CD4-positive, CD25-positive, alpha-beta regulatory T cell (primary cell): Measurements from ENCODE around the gene CHP1. TPM values are rescaled to one million over a fixed set of nuclear protein-coding genes. Genes with fewer than 3 reads are reported as not detected.
"Not testable (repeated sequence)": the region's sequence is repeated elsewhere in the genome, so short reads cannot be mapped to it uniquely, and the experiment has no call there.

Source experiments
- ATAC-seq, 2 donors: fragments of 150-1000 bp; cut with Tn5 transposase; one replicate each; pipeline ENCODE4 v1.10.0; 2021; ENCODE audit warnings: low read depth in 2 of 2, moderate number of reproducible peaks in 2 of 2, moderate library complexity in 1 of 2
- DNase-seq, 3 donors: peaks; one replicate each; pipeline versions ENCODE4 v3.0.0 to v3.0.0-alpha.2; 2012 to 2022; ENCODE audit warnings: mixed read lengths in 1 of 3
- H3K27ac ChIP-seq: one replicate; pipeline ENCODE4 v1.7.0; 2013; ENCODE audit warnings: mild to moderate bottlenecking, low read length; ENCODE audit not compliant: insufficient read depth, poor library complexity, severe bottlenecking
- H3K27me3 ChIP-seq: one replicate; pipeline ENCODE4 v1.7.0; 2013; ENCODE audit warnings: low read length; ENCODE audit not compliant: control insufficient read depth, insufficient read depth
- H3K36me3 ChIP-seq: one replicate; pipeline ENCODE4 v1.7.0; 2013; ENCODE audit warnings: mild to moderate bottlenecking, low read length, moderate library complexity; ENCODE audit not compliant: control insufficient read depth, insufficient read depth
- H3K4me1 ChIP-seq: 2 replicates; pipeline ENCODE4 v1.7.0; 2013; ENCODE audit warnings: mild to moderate bottlenecking, low read length; ENCODE audit not compliant: insufficient read depth, control insufficient read depth, poor library complexity, severe bottlenecking
- H3K4me3 ChIP-seq: one replicate; pipeline ENCODE4 v1.7.0; 2013; ENCODE audit warnings: low read depth, mild to moderate bottlenecking, low read length, moderate library complexity
- H3K9me3 ChIP-seq, 2 experiments: 1 replicate in 1 of 2; 2 replicates in 1 of 2; pipeline ENCODE4 v1.7.0; 2013; ENCODE audit warnings: low read length in 2 of 2, mild to moderate bottlenecking in 1 of 2, moderate library complexity in 1 of 2; ENCODE audit not compliant: control insufficient read depth in 2 of 2
- H3K27ac Mint-ChIP-seq, 3 donors: one replicate each; pipeline ENCODE4 v1.8.0; 2020 to 2022; ENCODE audit warnings: mild to moderate bottlenecking in 3 of 3, mixed read lengths in 3 of 3, moderate library complexity in 2 of 3
- H3K27me3 Mint-ChIP-seq: one replicate; pipeline ENCODE4 v1.8.0; 2022; ENCODE audit warnings: mild to moderate bottlenecking, mixed read lengths
- H3K36me3 Mint-ChIP-seq: one replicate; pipeline ENCODE4 v1.8.0; 2020; ENCODE audit warnings: mixed read lengths
- H3K4me1 Mint-ChIP-seq, 4 donors: one replicate each; pipeline ENCODE4 v1.8.0; 2020 to 2022; ENCODE audit warnings: mixed read lengths in 4 of 4, mild to moderate bottlenecking in 1 of 4
- H3K4me3 Mint-ChIP-seq, 4 donors: one replicate each; pipeline ENCODE4 v1.8.0; 2020 to 2022; ENCODE audit warnings: mild to moderate bottlenecking in 4 of 4, mixed read lengths in 4 of 4, moderate library complexity in 3 of 4
- H3K9me3 Mint-ChIP-seq, 7 donors: one replicate each; pipeline ENCODE4 v1.8.0; 2020 to 2022; ENCODE audit warnings: mixed read lengths in 7 of 7, mild to moderate bottlenecking in 3 of 7, moderate library complexity in 2 of 7
- polyA plus RNA-seq, 4 donors: library from polyadenylated mRNA; unstranded; fragments of 300-500 nt; fragmentation: Illumina TruSeq; gene quantifications; one replicate each; pipeline ENCODE4 v1.2.3, GENCODE V29; 2021
- total RNA-seq: library from RNA; stranded (reverse); gene quantifications from one replicate; pipeline ENCODE4 v1.2.3, GENCODE V29; 2022

The CHP1 gene
- total and polyA plus RNA-seq, 5 donors from 2014 or later, result 17.9 to 34.7 (median 20.2) TPM

GRCh38 chr15:41301139-41301538 lies 70.1 kb downstream of the CHP1 start:
- ATAC-seq, H3K4me1 ChIP-seq, DNase-seq, H3K36me3 Mint-ChIP-seq, H3K4me3 ChIP-seq, H3K27ac ChIP-seq, H3K9me3 Mint-ChIP-seq, H3K9me3 ChIP-seq, H3K27me3 ChIP-seq, H3K4me3 Mint-ChIP-seq, H3K27me3 Mint-ChIP-seq: not testable (repeated sequence)
- Mint-ChIP-seq H3K27ac (peak overlapping the region in 1 of 3 donors; percentile 81), H3K4me1 (peaks cover 10 to 35% (median 26%) of the 10 kb centered on the region in 4 donors)
- H3K36me3 ChIP-seq, result peaks cover 34% of the 10 kb centered on the region

GRCh38 chr15:41301587-41301986 lies 70.5 kb downstream of the CHP1 start:
- no peak overlapping the region for H3K4me3 ChIP-seq
- Mint-ChIP-seq H3K4me3 (no peak overlapping the region), H3K36me3 (peaks cover 6% of the 10 kb centered on the region), H3K27ac (peak overlapping the region in 1 of 3 donors; percentile 81), H3K9me3 (no peaks in the 10 kb centered on the region), H3K4me1 (peaks cover 14 to 35% (median 28%) of the 10 kb centered on the region in 4 donors), H3K27me3 (no peaks in the 10 kb centered on the region)
- H3K36me3 ChIP-seq, result peaks cover 34% of the 10 kb centered on the region
- ATAC-seq (no peak), DNase-seq (no peak)
- H3K27ac ChIP-seq, result no peak overlapping the region
- H3K4me1 ChIP-seq, result no peaks in the 10 kb centered on the region
- no peaks in the 10 kb centered on the region for H3K9me3 ChIP-seq
- H3K27me3 ChIP-seq, result no peaks in the 10 kb centered on the region

- Histone ChIP-seq H3K4me1 (no peaks in the 10 kb centered on the region), H3K36me3 (peaks cover 13% of the 10 kb centered on the region), H3K27ac (no peak overlapping the region), H3K9me3 (no peaks in the 10 kb centered on the region), H3K27me3 (no peaks in the 10 kb centered on the region), H3K4me3 (no peak overlapping the region)
- no peaks in the 10 kb centered on the region for H3K27me3 Mint-ChIP-seq
- DNase-seq (no peak), ATAC-seq (no peak)
- H3K4me1 Mint-ChIP-seq, result peaks cover 14 to 35% (median 28%) of the 10 kb centered on the region in 4 donors
- H3K36me3 Mint-ChIP-seq, result peaks cover 6% of the 10 kb centered on the region
- H3K9me3 Mint-ChIP-seq, result no peaks in the 10 kb centered on the region
- H3K4me3 Mint-ChIP-seq, result no peak overlapping the region
- peak overlapping the region in 2 of 3 donors; percentile 16 to 56 for H3K27ac Mint-ChIP-seq
Observed at GRCh38 chr15:41304149-41304770, 73.2 kb downstream of the CHP1 start.

GRCh38 chr15:41307679-41308078 lies 76.6 kb downstream of the CHP1 start:
- no peak for ATAC-seq
- no peak for DNase-seq
- Histone ChIP-seq H3K36me3 (peaks cover 10% of the 10 kb centered on the region), H3K4me3 (no peak overlapping the region), H3K27me3 (no peaks in the 10 kb centered on the region), H3K9me3 (no peaks in the 10 kb centered on the region), H3K27ac (no peak overlapping the region), H3K4me1 (no peaks in the 10 kb centered on the region)
- peaks cover 8 to 19% (median 14%) of the 10 kb centered on the region in 4 donors for H3K4me1 Mint-ChIP-seq
- no peaks in the 10 kb centered on the region for H3K27me3 Mint-ChIP-seq
- H3K9me3 Mint-ChIP-seq, result no peaks in the 10 kb centered on the region
- no peak overlapping the region for H3K4me3 Mint-ChIP-seq
- H3K27ac Mint-ChIP-seq, result no peak overlapping the region
- peaks cover 3% of the 10 kb centered on the region for H3K36me3 Mint-ChIP-seq

- Mint-ChIP-seq H3K4me3 (no peak overlapping the region), H3K27ac (no peak overlapping the region), H3K9me3 (no peaks in the 10 kb centered on the region), H3K27me3 (no peaks in the 10 kb centered on the region), H3K36me3 (peaks cover 9% of the 10 kb centered on the region), H3K4me1 (peaks cover 5 to 10% (median 8%) of the 10 kb centered on the region in 4 donors)
- H3K27ac ChIP-seq, result no peak overlapping the region
- no peaks in the 10 kb centered on the region for H3K9me3 ChIP-seq
- peak in 1 of 3 donors; percentile 17 for DNase-seq
- no peaks in the 10 kb centered on the region for H3K27me3 ChIP-seq
- no peak overlapping the region for H3K4me3 ChIP-seq
- H3K36me3 ChIP-seq, result peaks cover 9% of the 10 kb centered on the region
- ATAC-seq, result no peak
- H3K4me1 ChIP-seq, result no peaks in the 10 kb centered on the region
Observed at GRCh38 chr15:41309226-41309905, 78.3 kb downstream of the CHP1 start.

GRCh38 chr15:41320805-41321330 lies 89.8 kb downstream of the CHP1 start:
- H3K4me3 Mint-ChIP-seq, H3K27me3 Mint-ChIP-seq, DNase-seq, H3K27me3 ChIP-seq, ATAC-seq, H3K9me3 Mint-ChIP-seq, H3K36me3 ChIP-seq, H3K27ac ChIP-seq, H3K36me3 Mint-ChIP-seq, H3K4me1 Mint-ChIP-seq, H3K9me3 ChIP-seq, H3K4me1 ChIP-seq, H3K4me3 ChIP-seq, H3K27ac Mint-ChIP-seq: not testable (repeated sequence)

- Histone ChIP-seq H3K9me3 (no peaks in the 10 kb centered on the region), H3K4me1 (no peaks in the 10 kb centered on the region), H3K27me3 (no peaks in the 10 kb centered on the region), H3K36me3 (no peaks in the 10 kb centered on the region), H3K4me3 (no peak overlapping the region), H3K27ac (no peak overlapping the region)
- H3K36me3 Mint-ChIP-seq, result no peaks in the 10 kb centered on the region
- peaks cover 0 to 11% (median 8%) of the 10 kb centered on the region in 4 donors for H3K4me1 Mint-ChIP-seq
- DNase-seq, result peak in 1 of 3 donors; percentile 59
- H3K27me3 Mint-ChIP-seq, result no peaks in the 10 kb centered on the region
- ATAC-seq, result no peak
- peak overlapping the region in 1 of 3 donors; percentile 8 for H3K27ac Mint-ChIP-seq
- H3K4me3 Mint-ChIP-seq, result peak overlapping the region in 2 of 4 donors; percentile 15 to 35
- H3K9me3 Mint-ChIP-seq, result no peaks in the 10 kb centered on the region
Observed at GRCh38 chr15:41323611-41324010, 92.5 kb downstream of the CHP1 start.
